Measurements from ENCODE around the gene LPP. TPM values are rescaled to one million over a fixed set of nuclear protein-coding genes. Genes with fewer than 3 reads are reported as not detected.

Gene LPP
- total and polyA plus RNA-seq, 8 donors, result 23.1 to 220 (median 26.7) TPM

- DNase-seq (peak in 2 of 4 donors; percentile 46 to 69), ATAC-seq (peak; percentile 90)
- no peak overlapping the region for H3K4me3 ChIP-seq
- peaks cover 27 to 40% of the 10 kb centered on the region in 2 donors for H3K4me1 ChIP-seq
- intact Hi-C loops (cut with DNase I), result no loop called here
- no peaks in the 10 kb centered on the region for H3K27me3 ChIP-seq
- TF ChIP-seq CTCF (IDR thresholded peaks at IDR 0.05), result no peak
- no peaks in the 10 kb centered on the region for H3K9me3 ChIP-seq
- peak overlapping the region; percentile 73 to 80 for H3K27ac ChIP-seq
- no peaks in the 10 kb centered on the region for H3K36me3 ChIP-seq
Measured at GRCh38 chr3:188780193-188781147, 626.5 kb downstream of the LPP start.

DNA sequence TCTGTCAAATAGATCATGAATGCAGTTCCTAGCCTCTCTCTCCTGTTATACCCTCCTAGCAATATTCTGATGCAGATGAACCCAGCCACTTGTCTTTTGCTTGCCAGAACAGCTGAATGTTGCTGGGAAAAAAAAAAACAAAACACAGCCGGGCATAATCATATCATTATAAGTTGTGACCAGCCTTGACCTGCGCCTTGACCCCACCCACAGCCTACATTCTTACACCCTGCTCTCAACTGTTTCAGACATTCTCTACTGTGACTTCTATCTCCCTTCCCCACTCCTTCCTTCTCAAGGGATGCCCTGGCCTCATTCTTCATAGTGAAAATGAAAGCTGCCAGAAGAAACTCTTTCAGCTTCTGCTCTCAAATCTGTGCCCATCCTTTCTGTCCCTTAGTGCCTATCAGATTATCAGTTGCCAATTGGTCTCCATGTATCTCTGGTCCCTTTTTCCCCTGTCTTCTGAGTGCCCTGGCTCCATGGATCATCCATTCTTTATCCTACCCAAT is 628.7 kb downstream of the LPP start:
- H3K9me3 ChIP-seq, result no peaks in the 10 kb centered on the region
- intact Hi-C loops (cut with DNase I), result no loop called here
- no peak for ATAC-seq

GRCh38 chr3:188786424-188786823 is 632.5 kb downstream of the LPP start:
- H3K4me3 ChIP-seq, result no peak overlapping the region
- no peak for ATAC-seq
- H3K27ac ChIP-seq, result no peak overlapping the region
- H3K9me3 ChIP-seq, result no peaks in the 10 kb centered on the region
- H3K4me1 ChIP-seq, result peaks cover 10 to 27% of the 10 kb centered on the region in 2 donors
- H3K27me3 ChIP-seq, result no peaks in the 10 kb centered on the region
- DNase-seq, result no peak
- TF ChIP-seq CTCF (IDR thresholded peaks at IDR 0.05), result no peak
- intact Hi-C loops (cut with DNase I), result no loop called here
- no peaks in the 10 kb centered on the region for H3K36me3 ChIP-seq

More for the DNA sequence above, 628.7 kb downstream of the LPP start:
- no peaks in the 10 kb centered on the region for H3K27me3 ChIP-seq
- no peak overlapping the region for H3K4me3 ChIP-seq
- no peaks in the 10 kb centered on the region for H3K36me3 ChIP-seq
- TF ChIP-seq CTCF (IDR thresholded peaks at IDR 0.05), result no peak
- H3K4me1 ChIP-seq, result peaks cover 27 to 44% of the 10 kb centered on the region in 2 donors
- DNase-seq, result no peak
- H3K27ac ChIP-seq, result peak overlapping the region; percentile 21 to 80

- no peak for DNase-seq
- no peak for TF ChIP-seq CTCF (IDR thresholded peaks at IDR 0.05)
- Histone ChIP-seq H3K27ac (peak overlapping the region in 1 of 2 donors; percentile 40), H3K27me3 (no peaks in the 10 kb centered on the region), H3K36me3 (no peaks in the 10 kb centered on the region), H3K9me3 (no peaks in the 10 kb centered on the region), H3K4me1 (peaks cover 4 to 20% of the 10 kb centered on the region in 2 donors), H3K4me3 (no peak overlapping the region)
- intact Hi-C loops (cut with DNase I), result no loop called here
- ATAC-seq, result peak; percentile 69
Measured at GRCh38 chr3:188788621-188789081, 634.7 kb downstream of the LPP start.

- intact Hi-C loops (cut with DNase I), result no loop called here
- Histone ChIP-seq H3K4me1 (peaks cover 4 to 20% of the 10 kb centered on the region in 2 donors), H3K27me3 (no peaks in the 10 kb centered on the region), H3K27ac (peak overlapping the region in 1 of 2 donors; percentile 43), H3K4me3 (no peak overlapping the region), H3K9me3 (no peaks in the 10 kb centered on the region), H3K36me3 (no peaks in the 10 kb centered on the region)
- no peak for TF ChIP-seq CTCF (IDR thresholded peaks at IDR 0.05)
- ATAC-seq (no peak), DNase-seq (no peak)
Measured at GRCh38 chr3:188789251-188789650, 635.3 kb downstream of the LPP start.

Data from left lung (tissue), 10 donors.